HepG2 (cell line): ENCODE measurements around the gene ZNF213. TPM values are rescaled to one million over a fixed set of nuclear protein-coding genes. Genes with fewer than 3 reads are reported as not detected.

ENCODE experiments used
- ATF5 ChIP-seq: sonication (generic); formaldehyde crosslinking; IDR thresholded peaks from 2 replicates; pipeline ENCODE4 v1.4.0; 2020; ENCODE audit warnings: mild to moderate bottlenecking, low read depth, missing genetic modification reagents
- BCLAF1 ChIP-seq: fragments of 450-650 bp; IDR thresholded peaks from 2 replicates; pipeline ENCODE4 v1.6.1; 2017; ENCODE audit warnings: mild to moderate bottlenecking
- CERS6 ChIP-seq: sonication (generic); formaldehyde crosslinking; IDR thresholded peaks from 2 replicates; pipeline ENCODE4 v1.5.0; 2020; ENCODE audit warnings: missing genetic modification reagents
- E2F2 ChIP-seq: sonication (generic); formaldehyde crosslinking; IDR thresholded peaks from 2 replicates; pipeline ENCODE4 v1.4.0; 2020; ENCODE audit warnings: missing genetic modification reagents, borderline replicate concordance
- FOXO1 ChIP-seq: sonication (generic); formaldehyde crosslinking; IDR thresholded peaks from 2 replicates; pipeline ENCODE4 v1.4.0; 2020; ENCODE audit warnings: missing genetic modification reagents
- HES4 ChIP-seq: sonication (generic); formaldehyde crosslinking; IDR thresholded peaks from 2 replicates; pipeline ENCODE4 v1.9.0; 2021; ENCODE audit warnings: mild to moderate bottlenecking, missing genetic modification reagents, borderline replicate concordance
- KDM5A ChIP-seq: fragments of 200-600 bp; sonication (generic); IDR thresholded peaks from 2 replicates; pipeline ENCODE4 v1.7.0; 2018; ENCODE audit warnings: antibody characterized with exemption, mild to moderate bottlenecking, low read length, borderline replicate concordance
- KMT2A ChIP-seq: sonication (generic); formaldehyde crosslinking; IDR thresholded peaks from 2 replicates; pipeline ENCODE4 v1.4.0; 2020; ENCODE audit warnings: missing genetic modification reagents
- KMT2B ChIP-seq: IDR thresholded peaks from 2 replicates; pipeline ENCODE4 v1.6.1; 2016; ENCODE audit warnings: missing genetic modification reagents, missing compliant biosample characterization
- LBX2 ChIP-seq: sonication (generic); formaldehyde crosslinking; IDR thresholded peaks from 2 replicates; pipeline ENCODE4 v1.5.0; 2020; ENCODE audit warnings: missing genetic modification reagents, mild to moderate bottlenecking, borderline replicate concordance
- MATR3 ChIP-seq: sonication (generic); formaldehyde crosslinking; IDR thresholded peaks from 2 replicates; pipeline ENCODE4 v1.4.0; 2020; ENCODE audit warnings: missing genetic modification reagents
- MYNN ChIP-seq: sonication (generic); formaldehyde crosslinking; IDR thresholded peaks from 2 replicates; pipeline ENCODE4 v1.4.0; 2020; ENCODE audit warnings: mild to moderate bottlenecking, low read depth, missing genetic modification reagents
- ONECUT2 ChIP-seq: sonication (generic); formaldehyde crosslinking; IDR thresholded peaks from 2 replicates; pipeline ENCODE4 v1.4.0; 2020; ENCODE audit warnings: missing genetic modification reagents
- ZBTB1 ChIP-seq: sonication (generic); formaldehyde crosslinking; IDR thresholded peaks from 2 replicates; pipeline ENCODE4 v1.4.0; 2020; ENCODE audit warnings: missing genetic modification reagents, borderline replicate concordance
- ZNF570 ChIP-seq: sonication (generic); formaldehyde crosslinking; IDR thresholded peaks from 2 replicates; pipeline ENCODE4 v1.4.0; 2020; ENCODE audit warnings: mild to moderate bottlenecking, missing genetic modification reagents, borderline replicate concordance
- ZNF607 ChIP-seq: sonication (generic); formaldehyde crosslinking; IDR thresholded peaks from 2 replicates; pipeline ENCODE4 v1.5.1; 2020; ENCODE audit warnings: missing genetic modification reagents, mild to moderate bottlenecking, borderline replicate concordance
- ZNF639 ChIP-seq: conservative IDR thresholded peaks from 2 replicates; pipeline ENCODE4 v1.6.1; 2018; ENCODE audit warnings: missing genetic modification reagents
- ZNF713 ChIP-seq: sonication (generic); formaldehyde crosslinking; IDR thresholded peaks from 2 replicates; pipeline ENCODE4 v1.4.0; 2020; ENCODE audit warnings: mild to moderate bottlenecking, missing genetic modification reagents
- ZNF839 ChIP-seq: sonication (generic); formaldehyde crosslinking; IDR thresholded peaks from 2 replicates; pipeline ENCODE4 v1.4.0; 2020; ENCODE audit warnings: missing genetic modification reagents, mild to moderate bottlenecking, borderline replicate concordance
- ZNF878 ChIP-seq: sonication (generic); formaldehyde crosslinking; IDR thresholded peaks from 2 replicates; pipeline ENCODE4 v1.8.1; 2023; ENCODE audit warnings: mild to moderate bottlenecking, missing genetic modification reagents, moderate library complexity
- ZSCAN21 ChIP-seq: sonication (generic); formaldehyde crosslinking; IDR thresholded peaks from 2 replicates; pipeline ENCODE4 v1.8.0; 2022; ENCODE audit warnings: mild to moderate bottlenecking, missing genetic modification reagents, moderate library complexity, borderline replicate concordance
- polyA plus RNA-seq, 8 experiments: library from polyadenylated mRNA; depleted of rRNA in 3 of 8; stranded (reverse) in 7 of 8; unstranded in 1 of 8; fragments of >200 nt; fragmentation: Illumina TruSeq in 4 of 8; extraction: Trizol in 4 of 8; gene quantifications; 2 replicates each; pipeline versions ENCODE4 v1.2.1 to v1.2.3, GENCODE V29; 2011 to 2016; ENCODE audit warnings: low read depth in 4 of 8, missing spikeins in 1 of 8, mixed read lengths in 1 of 8; ENCODE audit not compliant: insufficient read depth in 1 of 8
- total RNA-seq, 5 experiments: library from RNA; depleted of rRNA; stranded (reverse); fragments of >200 nt; fragmentation: Illumina TruSeq; extraction: Trizol; gene quantifications; 2 replicates each; pipeline ENCODE4 v1.2.3, GENCODE V29; 2016; ENCODE audit warnings: low read depth in 1 of 5

The ZNF213 gene
- total and polyA plus RNA-seq, 2 of the 13 experiments (the other 11 are each of a cell fraction or from before 2014, with no cell fraction given): 0.59 to 0.97 TPM

GRCh38 chr16:3150346-3151218, 15.8 kb downstream of the ZNF213 start (continued):
- no peak for TF ChIP-seq BCLAF1
- TF ChIP-seq FOXO1 (CRISPR knock-in tag): peak; percentile 56; the same call in 1 of the 2 replicates
- TF ChIP-seq ZNF878: no peak
- TF ChIP-seq MYNN (CRISPR knock-in tag): no peak
- no peak for TF ChIP-seq ZNF839 (CRISPR knock-in tag)
- peak; percentile 71; the same call in 1 of the 2 replicates for TF ChIP-seq ZNF607 (CRISPR knock-in tag)
- TF ChIP-seq ZBTB1 (CRISPR knock-in tag): no peak
- TF ChIP-seq ZNF713: no peak
- peak; percentile 73 for TF ChIP-seq ZSCAN21 (CRISPR knock-in tag)
- TF ChIP-seq MATR3 (CRISPR knock-in tag): no peak
- TF ChIP-seq KMT2A: peak; percentile 55; the same call in 1 of the 2 replicates
- TF ChIP-seq ZNF639 (CRISPR knock-in tag): 0 out of 2 replicates have a peak, but pooled peaks have one; percentile 63
- no peak for TF ChIP-seq HES4 (CRISPR knock-in tag)
- no peak for TF ChIP-seq ZNF570 (CRISPR knock-in tag)
- TF ChIP-seq KMT2B: peak; percentile 66
- TF ChIP-seq E2F2: peak; percentile 76; the same call in 1 of the 2 replicates
- no peak for TF ChIP-seq ONECUT2 (CRISPR knock-in tag)
- TF ChIP-seq ATF5 (CRISPR knock-in tag): 0 out of 2 replicates have a peak, but pooled peaks have one; percentile 70
- no peak for TF ChIP-seq CERS6 (CRISPR knock-in tag)
- no peak for TF ChIP-seq LBX2 (CRISPR knock-in tag)
- TF ChIP-seq KDM5A: no peak
